Measurements from ENCODE around the gene NGLY1. TPM values are rescaled to one million over a fixed set of nuclear protein-coding genes. Genes with fewer than 3 reads are reported as not detected.

The NGLY1 gene
- total RNA-seq, 1 experiment from 2014 or later, result 47.7 TPM

GRCh38 chr3:25781758-25782594 lies 1.3 kb downstream of the NGLY1 start:
- H3K36me3 ChIP-seq (ENCODE audit: low read depth, low read length), result peaks cover 13% of the 10 kb centered on the region; the same call in 1 of the 2 replicates
- ATAC-seq, result no peak

GRCh38 chr3:25781145-25781757 lies 2.0 kb downstream of the NGLY1 start:
- no TSS peak for BruUV-seq (replicated peaks)
- Histone ChIP-seq H2AFZ (ENCODE audit: low read length) (no peak overlapping the region), H3K4me1 (ENCODE audit: insufficient read depth, low read length) (peaks cover 29% of the 10 kb centered on the region), H4K20me1 (ENCODE audit: low read length) (peaks cover 24% of the 10 kb centered on the region), H3K79me2 (ENCODE audit: low read length) (peaks cover 42% of the 10 kb centered on the region), H3K27me3 (ENCODE audit: low read length) (no peaks in the 10 kb centered on the region), H3K9me2 (replicated peaks; ENCODE audit: low read length) (no peaks in the 10 kb centered on the region), H3K9me3 (ENCODE audit: low read length) (no peaks in the 10 kb centered on the region), H3K4me2 (ENCODE audit: low read length) (peak overlapping the region; percentile 84), H3F3A (ENCODE audit: low read length, unreplicated experiment) (no peaks in the 10 kb centered on the region), H3K9ac (ENCODE audit: low read length) (no peak overlapping the region), H3K27ac (ENCODE audit: low read length) (no peak overlapping the region), H3K4me3 (ENCODE audit: low read length) (peak overlapping the region; percentile 87), H3K36me3 (ENCODE audit: low read depth, low read length) (peaks cover 20% of the 10 kb centered on the region)
- ATAC-seq, result no peak
- intact Hi-C loops (cut with micrococcal nuclease), result no loop called here
- no peak for TF ChIP-seq EZH2 (IDR thresholded peaks at IDR 0.05; ENCODE audit: low read length, unreplicated experiment)
- no peak for TF ChIP-seq CTCF (conservative IDR thresholded peaks at IDR 0.05; ENCODE audit: low read depth, low read length)
- TF ChIP-seq EZH2phosphoT487 (IDR thresholded peaks at IDR 0.05; ENCODE audit: borderline replicate concordance, low read length), result no peak
- POLR2A ChIA-PET (ENCODE audit: unreplicated experiment), result no interaction called here
- DNase-seq, result no peak
- CTCF ChIA-PET, result no interaction called here

More at GRCh38 chr3:25781758-25782594, 1.3 kb downstream of the NGLY1 start:
- H3K9me3 ChIP-seq (ENCODE audit: low read length), result no peaks in the 10 kb centered on the region
- ChIA-PET POLR2A (ENCODE audit: unreplicated experiment) (no interaction called here), CTCF (no interaction called here)
- H4K20me1 ChIP-seq (ENCODE audit: low read length), result peaks cover 24% of the 10 kb centered on the region
- no peak overlapping the region for H2AFZ ChIP-seq (ENCODE audit: low read length)
- intact Hi-C loops (cut with micrococcal nuclease), result loop anchor here (2.0 kb wide), 3 partner anchors 39 to 117 kb away; partner anchors contain the start of gene TOP2B
- H3K27ac ChIP-seq (ENCODE audit: low read length), result no peak overlapping the region
- peaks cover 42% of the 10 kb centered on the region for H3K79me2 ChIP-seq (ENCODE audit: low read length)
- no peak for DNase-seq
- TSS peak; percentile 43 for BruUV-seq (replicated peaks)
- peak overlapping the region; percentile 87 for H3K4me3 ChIP-seq (ENCODE audit: low read length)
- H3K9me2 ChIP-seq (replicated peaks; ENCODE audit: low read length), result no peaks in the 10 kb centered on the region
- no peaks in the 10 kb centered on the region for H3F3A ChIP-seq (ENCODE audit: low read length, unreplicated experiment)
- H3K9ac ChIP-seq (ENCODE audit: low read length), result peak overlapping the region; percentile 83
- no peak for TF ChIP-seq CTCF (conservative IDR thresholded peaks at IDR 0.05; ENCODE audit: low read depth, low read length)
- peaks cover 31% of the 10 kb centered on the region for H3K4me1 ChIP-seq (ENCODE audit: insufficient read depth, low read length)
- no peaks in the 10 kb centered on the region for H3K27me3 ChIP-seq (ENCODE audit: low read length)
- peak overlapping the region; percentile 84 for H3K4me2 ChIP-seq (ENCODE audit: low read length)

GRCh38 chr3:25780618-25781017 lies 2.6 kb downstream of the NGLY1 start:
- H3K4me1 ChIP-seq (ENCODE audit: insufficient read depth, low read length), result peaks cover 23% of the 10 kb centered on the region
- no peak for DNase-seq
- intact Hi-C loops (cut with micrococcal nuclease), result no loop called here
- CTCF ChIA-PET, result no interaction called here
- no peak overlapping the region for H3K4me3 ChIP-seq (ENCODE audit: low read length)
- peak overlapping the region; percentile 84; the same call in 1 of the 2 replicates for H3K4me2 ChIP-seq (ENCODE audit: low read length)
- ATAC-seq, result no peak
- no TSS peak for BruUV-seq (replicated peaks)
- H3K9me3 ChIP-seq (ENCODE audit: low read length), result no peaks in the 10 kb centered on the region
- H3K36me3 ChIP-seq (ENCODE audit: low read depth, low read length), result peaks cover 27% of the 10 kb centered on the region
- no peaks in the 10 kb centered on the region for H3F3A ChIP-seq (ENCODE audit: low read length, unreplicated experiment)
- H4K20me1 ChIP-seq (ENCODE audit: low read length), result peaks cover 24% of the 10 kb centered on the region
- POLR2A ChIA-PET (ENCODE audit: unreplicated experiment), result no interaction called here
- H3K9ac ChIP-seq (ENCODE audit: low read length), result no peak overlapping the region
- H3K27ac ChIP-seq (ENCODE audit: low read length), result no peak overlapping the region
- no peaks in the 10 kb centered on the region for H3K9me2 ChIP-seq (replicated peaks; ENCODE audit: low read length)
- no peak overlapping the region for H2AFZ ChIP-seq (ENCODE audit: low read length)
- no peak for TF ChIP-seq EZH2phosphoT487 (IDR thresholded peaks at IDR 0.05; ENCODE audit: borderline replicate concordance, low read length)
- TF ChIP-seq CTCF (conservative IDR thresholded peaks at IDR 0.05; ENCODE audit: low read depth, low read length), result no peak
- no peak for TF ChIP-seq EZH2 (IDR thresholded peaks at IDR 0.05; ENCODE audit: low read length, unreplicated experiment)
- H3K79me2 ChIP-seq (ENCODE audit: low read length), result peaks cover 42% of the 10 kb centered on the region
- H3K27me3 ChIP-seq (ENCODE audit: low read length), result no peaks in the 10 kb centered on the region

Data from PC-3 (cell line).